ENCODE measurements around the gene CPM.

DNA sequence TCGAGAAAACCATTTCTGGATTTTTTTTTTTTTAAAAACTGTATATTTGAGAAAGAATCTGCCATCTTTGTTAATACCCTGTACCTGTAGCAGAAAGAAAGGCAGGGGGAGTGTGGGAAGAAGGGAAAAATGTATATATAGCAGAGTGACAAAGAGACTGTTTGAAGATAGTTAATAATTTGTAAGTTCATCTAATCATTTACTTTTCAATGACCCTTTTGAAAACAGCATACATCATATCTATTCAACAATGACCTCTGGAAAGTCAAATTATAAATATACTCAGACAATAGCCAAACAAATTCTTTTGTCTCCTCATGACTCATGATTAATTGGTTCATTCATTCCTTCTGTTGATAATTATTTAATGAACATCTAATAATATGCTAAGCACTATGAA lies 10.9 kb upstream of the CPM start:
- TF ChIP-seq, protein P1, sequence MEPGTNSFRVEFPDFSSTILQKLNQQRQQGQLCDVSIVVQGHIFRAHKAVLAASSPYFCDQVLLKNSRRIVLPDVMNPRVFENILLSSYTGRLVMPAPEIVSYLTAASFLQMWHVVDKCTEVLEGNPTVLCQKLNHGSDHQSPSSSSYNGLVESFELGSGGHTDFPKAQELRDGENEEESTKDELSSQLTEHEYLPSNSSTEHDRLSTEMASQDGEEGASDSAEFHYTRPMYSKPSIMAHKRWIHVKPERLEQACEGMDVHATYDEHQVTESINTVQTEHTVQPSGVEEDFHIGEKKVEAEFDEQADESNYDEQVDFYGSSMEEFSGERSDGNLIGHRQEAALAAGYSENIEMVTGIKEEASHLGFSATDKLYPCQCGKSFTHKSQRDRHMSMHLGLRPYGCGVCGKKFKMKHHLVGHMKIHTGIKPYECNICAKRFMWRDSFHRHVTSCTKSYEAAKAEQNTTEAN (CRISPR knock-in tag; IDR thresholded peaks at IDR 0.05) = no peak
- TF ChIP-seq SP1 (CRISPR knock-in tag; conservative IDR thresholded peaks at IDR 0.05) (no peak), NR2C2 (CRISPR knock-in tag; IDR thresholded peaks at IDR 0.05) (no peak), ATF1 (CRISPR knock-in tag; IDR thresholded peaks at IDR 0.05) (no peak), NFYB (CRISPR knock-in tag; conservative IDR thresholded peaks at IDR 0.05; ENCODE audit: low read depth) (no peak)
- TF ChIP-seq, protein P2, sequence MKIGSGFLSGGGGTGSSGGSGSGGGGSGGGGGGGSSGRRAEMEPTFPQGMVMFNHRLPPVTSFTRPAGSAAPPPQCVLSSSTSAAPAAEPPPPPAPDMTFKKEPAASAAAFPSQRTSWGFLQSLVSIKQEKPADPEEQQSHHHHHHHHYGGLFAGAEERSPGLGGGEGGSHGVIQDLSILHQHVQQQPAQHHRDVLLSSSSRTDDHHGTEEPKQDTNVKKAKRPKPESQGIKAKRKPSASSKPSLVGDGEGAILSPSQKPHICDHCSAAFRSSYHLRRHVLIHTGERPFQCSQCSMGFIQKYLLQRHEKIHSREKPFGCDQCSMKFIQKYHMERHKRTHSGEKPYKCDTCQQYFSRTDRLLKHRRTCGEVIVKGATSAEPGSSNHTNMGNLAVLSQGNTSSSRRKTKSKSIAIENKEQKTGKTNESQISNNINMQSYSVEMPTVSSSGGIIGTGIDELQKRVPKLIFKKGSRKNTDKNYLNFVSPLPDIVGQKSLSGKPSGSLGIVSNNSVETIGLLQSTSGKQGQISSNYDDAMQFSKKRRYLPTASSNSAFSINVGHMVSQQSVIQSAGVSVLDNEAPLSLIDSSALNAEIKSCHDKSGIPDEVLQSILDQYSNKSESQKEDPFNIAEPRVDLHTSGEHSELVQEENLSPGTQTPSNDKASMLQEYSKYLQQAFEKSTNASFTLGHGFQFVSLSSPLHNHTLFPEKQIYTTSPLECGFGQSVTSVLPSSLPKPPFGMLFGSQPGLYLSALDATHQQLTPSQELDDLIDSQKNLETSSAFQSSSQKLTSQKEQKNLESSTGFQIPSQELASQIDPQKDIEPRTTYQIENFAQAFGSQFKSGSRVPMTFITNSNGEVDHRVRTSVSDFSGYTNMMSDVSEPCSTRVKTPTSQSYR (CRISPR knock-in tag; IDR thresholded peaks at IDR 0.05) = no peak
- TF ChIP-seq, protein P3, sequence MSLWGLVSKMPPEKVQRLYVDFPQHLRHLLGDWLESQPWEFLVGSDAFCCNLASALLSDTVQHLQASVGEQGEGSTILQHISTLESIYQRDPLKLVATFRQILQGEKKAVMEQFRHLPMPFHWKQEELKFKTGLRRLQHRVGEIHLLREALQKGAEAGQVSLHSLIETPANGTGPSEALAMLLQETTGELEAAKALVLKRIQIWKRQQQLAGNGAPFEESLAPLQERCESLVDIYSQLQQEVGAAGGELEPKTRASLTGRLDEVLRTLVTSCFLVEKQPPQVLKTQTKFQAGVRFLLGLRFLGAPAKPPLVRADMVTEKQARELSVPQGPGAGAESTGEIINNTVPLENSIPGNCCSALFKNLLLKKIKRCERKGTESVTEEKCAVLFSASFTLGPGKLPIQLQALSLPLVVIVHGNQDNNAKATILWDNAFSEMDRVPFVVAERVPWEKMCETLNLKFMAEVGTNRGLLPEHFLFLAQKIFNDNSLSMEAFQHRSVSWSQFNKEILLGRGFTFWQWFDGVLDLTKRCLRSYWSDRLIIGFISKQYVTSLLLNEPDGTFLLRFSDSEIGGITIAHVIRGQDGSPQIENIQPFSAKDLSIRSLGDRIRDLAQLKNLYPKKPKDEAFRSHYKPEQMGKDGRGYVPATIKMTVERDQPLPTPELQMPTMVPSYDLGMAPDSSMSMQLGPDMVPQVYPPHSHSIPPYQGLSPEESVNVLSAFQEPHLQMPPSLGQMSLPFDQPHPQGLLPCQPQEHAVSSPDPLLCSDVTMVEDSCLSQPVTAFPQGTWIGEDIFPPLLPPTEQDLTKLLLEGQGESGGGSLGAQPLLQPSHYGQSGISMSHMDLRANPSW (CRISPR knock-in tag; conservative IDR thresholded peaks at IDR 0.05; ENCODE audit: low read depth) = no peak
- TF ChIP-seq, protein P4, sequence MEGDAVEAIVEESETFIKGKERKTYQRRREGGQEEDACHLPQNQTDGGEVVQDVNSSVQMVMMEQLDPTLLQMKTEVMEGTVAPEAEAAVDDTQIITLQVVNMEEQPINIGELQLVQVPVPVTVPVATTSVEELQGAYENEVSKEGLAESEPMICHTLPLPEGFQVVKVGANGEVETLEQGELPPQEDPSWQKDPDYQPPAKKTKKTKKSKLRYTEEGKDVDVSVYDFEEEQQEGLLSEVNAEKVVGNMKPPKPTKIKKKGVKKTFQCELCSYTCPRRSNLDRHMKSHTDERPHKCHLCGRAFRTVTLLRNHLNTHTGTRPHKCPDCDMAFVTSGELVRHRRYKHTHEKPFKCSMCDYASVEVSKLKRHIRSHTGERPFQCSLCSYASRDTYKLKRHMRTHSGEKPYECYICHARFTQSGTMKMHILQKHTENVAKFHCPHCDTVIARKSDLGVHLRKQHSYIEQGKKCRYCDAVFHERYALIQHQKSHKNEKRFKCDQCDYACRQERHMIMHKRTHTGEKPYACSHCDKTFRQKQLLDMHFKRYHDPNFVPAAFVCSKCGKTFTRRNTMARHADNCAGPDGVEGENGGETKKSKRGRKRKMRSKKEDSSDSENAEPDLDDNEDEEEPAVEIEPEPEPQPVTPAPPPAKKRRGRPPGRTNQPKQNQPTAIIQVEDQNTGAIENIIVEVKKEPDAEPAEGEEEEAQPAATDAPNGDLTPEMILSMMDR (IDR thresholded peaks at IDR 0.05) = no peak

Measured in WTC11 (cell line).